CD14-positive monocyte (primary cell): ENCODE measurements around the gene DPCD. TPM values are rescaled to one million over a fixed set of nuclear protein-coding genes. Genes with fewer than 3 reads are reported as not detected.

Source experiments
- DNase-seq, 3 donors: peaks; one replicate each; pipeline ENCODE4 v3.0.0-alpha.2; 2011 to 2022
- H2AFZ ChIP-seq: 2 replicates; pipeline ENCODE4 v1.6.0; 2012; ENCODE audit warnings: mild to moderate bottlenecking, low read depth, low read length, inconsistent platforms; ENCODE audit not compliant: insufficient read depth, poor library complexity, severe bottlenecking
- H3K27ac ChIP-seq, 2 donors: 1 replicate in 1 of 2; 2 replicates in 1 of 2; pipeline ENCODE4 v1.5.1; 2012 to 2013; ENCODE audit warnings: low read length in 2 of 2, control low read depth in 1 of 2, inconsistent platforms in 1 of 2, low read depth in 1 of 2, mild to moderate bottlenecking in 1 of 2
- H3K27me3 ChIP-seq, 2 donors: one replicate each; pipeline versions ENCODE4 v1.6.0 to v1.6.1; 2011 to 2013; ENCODE audit warnings: low read length in 2 of 2; ENCODE audit not compliant: control insufficient read depth in 2 of 2, insufficient read depth in 2 of 2
- H3K36me3 ChIP-seq, 2 donors: replicated peaks in 1 of 2; 1 replicate in 1 of 2; 2 replicates in 1 of 2; pipeline versions ENCODE4 v1.5.1 to v1.6.1; 2012 to 2013; ENCODE audit warnings: low read length in 2 of 2, control low read depth in 1 of 2, inconsistent platforms in 1 of 2, mild to moderate bottlenecking in 1 of 2; ENCODE audit not compliant: insufficient read depth in 2 of 2, control insufficient read depth in 1 of 2
- H3K4me1 ChIP-seq, 2 donors: 1 replicate in 1 of 2; 2 replicates in 1 of 2; pipeline versions ENCODE4 v1.5.1 to v1.6.1; 2012 to 2013; ENCODE audit warnings: low read length in 2 of 2, control low read depth in 1 of 2, inconsistent platforms in 1 of 2, mild to moderate bottlenecking in 1 of 2, moderate library complexity in 1 of 2; ENCODE audit not compliant: insufficient read depth in 2 of 2, control insufficient read depth in 1 of 2
- H3K4me2 ChIP-seq: replicated peaks from 2 replicates; pipeline ENCODE3; 2012; ENCODE audit warnings: low read length, moderate library complexity, mild to moderate bottlenecking; ENCODE audit not compliant: poor library complexity, severe bottlenecking; ENCODE audit errors: extremely low read depth
- H3K4me3 ChIP-seq, 3 experiments: fragments of 200-600 bp in 1 of 3; sonication (generic) in 1 of 3; replicated peaks in 1 of 3; 1 replicate in 2 of 3; 2 replicates in 1 of 3; pipeline ENCODE4 v1.5.1; 2011 to 2013; ENCODE audit warnings: low read length in 3 of 3, mild to moderate bottlenecking in 3 of 3, control low read depth in 2 of 3, low read depth in 2 of 3, inconsistent platforms in 1 of 3, moderate library complexity in 1 of 3
- H3K79me2 ChIP-seq: 2 replicates; pipeline ENCODE4 v1.6.0; 2012; ENCODE audit warnings: mild to moderate bottlenecking, control low read depth, inconsistent platforms, low read length, moderate library complexity; ENCODE audit not compliant: insufficient read depth
- H3K9ac ChIP-seq: 2 replicates; pipeline ENCODE4 v1.6.0; 2017; ENCODE audit warnings: low read length, mild to moderate bottlenecking; ENCODE audit not compliant: insufficient read depth, poor library complexity, severe bottlenecking
- H3K9me3 ChIP-seq, 2 donors: replicated peaks in 1 of 2; 1 replicate in 1 of 2; 2 replicates in 1 of 2; pipeline versions ENCODE4 v1.5.1 to v1.6.1; 2012 to 2013; ENCODE audit warnings: low read length in 2 of 2, control low read depth in 1 of 2; ENCODE audit not compliant: control insufficient read depth in 1 of 2, insufficient read depth in 1 of 2
- H4K20me1 ChIP-seq: 2 replicates; pipeline ENCODE4 v1.6.0; 2012; ENCODE audit warnings: mild to moderate bottlenecking, low read length, control low read depth, moderate library complexity; ENCODE audit not compliant: insufficient read depth
- H3K27ac Mint-ChIP-seq, 7 donors: one replicate each; pipeline ENCODE4 v1.8.0; 2020; ENCODE audit warnings: mild to moderate bottlenecking in 7 of 7, mixed read lengths in 7 of 7, moderate library complexity in 6 of 7, inconsistent platforms in 2 of 7
- H3K27me3 Mint-ChIP-seq, 3 donors: one replicate each; pipeline ENCODE4 v1.8.0; 2021 to 2022; ENCODE audit warnings: low read depth in 3 of 3, mild to moderate bottlenecking in 3 of 3, mixed read lengths in 3 of 3, moderate library complexity in 3 of 3, inconsistent platforms in 1 of 3
- H3K36me3 Mint-ChIP-seq, 2 donors: one replicate each; pipeline ENCODE4 v1.8.0; 2020; ENCODE audit warnings: mixed read lengths in 2 of 2, inconsistent platforms in 1 of 2, mild to moderate bottlenecking in 1 of 2
- H3K4me1 Mint-ChIP-seq: one replicate; pipeline ENCODE4 v1.8.0; 2020; ENCODE audit warnings: mild to moderate bottlenecking, mixed read lengths
- H3K4me3 Mint-ChIP-seq, 2 donors: one replicate each; pipeline ENCODE4 v1.8.0; 2020; ENCODE audit warnings: mild to moderate bottlenecking in 2 of 2, mixed read lengths in 2 of 2, moderate library complexity in 1 of 2
- H3K9me3 Mint-ChIP-seq, 7 donors: one replicate each; pipeline ENCODE4 v1.8.0; 2020 to 2022; ENCODE audit warnings: mixed read lengths in 7 of 7, mild to moderate bottlenecking in 6 of 7, moderate library complexity in 6 of 7, inconsistent platforms in 2 of 7
- WGBS: methylation state at CpG from one replicate; pipeline ENCODE4 v1.1.5; 2013; ENCODE audit warnings: missing lambda C conversion rate; ENCODE audit not compliant: insufficient coverage; 5-methylcytosine and 5-hydroxymethylcytosine counted together
- intact Hi-C, 2 donors: fragments of 100-400 bp; cut with micrococcal nuclease; formaldehyde crosslinking; loops; one replicate each; pipeline versions ENCODE4 v1.15.0 to v1.15.1; 2023
- polyA plus RNA-seq, 3 donors: library from polyadenylated mRNA; depleted of rRNA in 1 of 3; unstranded in 2 of 3; stranded (reverse) in 1 of 3; fragments of 300-500 nt in 2 of 3; fragments of >200 nt in 1 of 3; fragmentation: Illumina TruSeq in 2 of 3; gene quantifications; 1 replicate in 2 of 3; 2 replicates in 1 of 3; pipeline ENCODE4 v1.2.3, GENCODE V29; 2012 to 2021
- TF ChIP-seq, protein P1 (sequence below): fragments of 200-600 bp; IDR thresholded peaks from one replicate; pipeline ENCODE4 v1.8.0; 2022; ENCODE audit warnings: antibody characterized with exemption, mild to moderate bottlenecking

The DPCD gene
- polyA plus RNA-seq, 3 donors, result 8.6 to 17.0 (median 9.0) TPM

- Histone ChIP-seq H2AFZ (no peak overlapping the region), H3K4me3 (no peak overlapping the region), H3K79me2 (no peaks in the 10 kb centered on the region), H4K20me1 (no peaks in the 10 kb centered on the region), H3K27ac (no peak overlapping the region), H3K4me2 (no peak overlapping the region), H3K27me3 (no peaks in the 10 kb centered on the region), H3K4me1 (peaks cover 0 to 4% of the 10 kb centered on the region in 2 donors), H3K36me3 (peaks cover 4 to 8% of the 10 kb centered on the region in 2 donors), H3K9me3 (no peaks in the 10 kb centered on the region), H3K9ac (no peak overlapping the region)
- TF ChIP-seq, protein P1, sequence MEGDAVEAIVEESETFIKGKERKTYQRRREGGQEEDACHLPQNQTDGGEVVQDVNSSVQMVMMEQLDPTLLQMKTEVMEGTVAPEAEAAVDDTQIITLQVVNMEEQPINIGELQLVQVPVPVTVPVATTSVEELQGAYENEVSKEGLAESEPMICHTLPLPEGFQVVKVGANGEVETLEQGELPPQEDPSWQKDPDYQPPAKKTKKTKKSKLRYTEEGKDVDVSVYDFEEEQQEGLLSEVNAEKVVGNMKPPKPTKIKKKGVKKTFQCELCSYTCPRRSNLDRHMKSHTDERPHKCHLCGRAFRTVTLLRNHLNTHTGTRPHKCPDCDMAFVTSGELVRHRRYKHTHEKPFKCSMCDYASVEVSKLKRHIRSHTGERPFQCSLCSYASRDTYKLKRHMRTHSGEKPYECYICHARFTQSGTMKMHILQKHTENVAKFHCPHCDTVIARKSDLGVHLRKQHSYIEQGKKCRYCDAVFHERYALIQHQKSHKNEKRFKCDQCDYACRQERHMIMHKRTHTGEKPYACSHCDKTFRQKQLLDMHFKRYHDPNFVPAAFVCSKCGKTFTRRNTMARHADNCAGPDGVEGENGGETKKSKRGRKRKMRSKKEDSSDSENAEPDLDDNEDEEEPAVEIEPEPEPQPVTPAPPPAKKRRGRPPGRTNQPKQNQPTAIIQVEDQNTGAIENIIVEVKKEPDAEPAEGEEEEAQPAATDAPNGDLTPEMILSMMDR, result no peak
- no CpG with 5 or more reads among the region's 2 CpGs for WGBS
- peaks cover 3 to 15% (median 13%) of the 10 kb centered on the region in 3 donors for H3K27me3 Mint-ChIP-seq
- no peak overlapping the region for H3K4me3 Mint-ChIP-seq
- H3K9me3 Mint-ChIP-seq, result no peaks in the 10 kb centered on the region
- no peak for DNase-seq
- H3K4me1 Mint-ChIP-seq, result peaks cover 10% of the 10 kb centered on the region
- peaks cover 10 to 16% of the 10 kb centered on the region in 2 donors for H3K36me3 Mint-ChIP-seq
- intact Hi-C loops, result no loop called here
- no peak overlapping the region for H3K27ac Mint-ChIP-seq
Measured at GRCh38 chr10:101558204-101558603, 29.9 kb upstream of the DPCD start.

DNA sequence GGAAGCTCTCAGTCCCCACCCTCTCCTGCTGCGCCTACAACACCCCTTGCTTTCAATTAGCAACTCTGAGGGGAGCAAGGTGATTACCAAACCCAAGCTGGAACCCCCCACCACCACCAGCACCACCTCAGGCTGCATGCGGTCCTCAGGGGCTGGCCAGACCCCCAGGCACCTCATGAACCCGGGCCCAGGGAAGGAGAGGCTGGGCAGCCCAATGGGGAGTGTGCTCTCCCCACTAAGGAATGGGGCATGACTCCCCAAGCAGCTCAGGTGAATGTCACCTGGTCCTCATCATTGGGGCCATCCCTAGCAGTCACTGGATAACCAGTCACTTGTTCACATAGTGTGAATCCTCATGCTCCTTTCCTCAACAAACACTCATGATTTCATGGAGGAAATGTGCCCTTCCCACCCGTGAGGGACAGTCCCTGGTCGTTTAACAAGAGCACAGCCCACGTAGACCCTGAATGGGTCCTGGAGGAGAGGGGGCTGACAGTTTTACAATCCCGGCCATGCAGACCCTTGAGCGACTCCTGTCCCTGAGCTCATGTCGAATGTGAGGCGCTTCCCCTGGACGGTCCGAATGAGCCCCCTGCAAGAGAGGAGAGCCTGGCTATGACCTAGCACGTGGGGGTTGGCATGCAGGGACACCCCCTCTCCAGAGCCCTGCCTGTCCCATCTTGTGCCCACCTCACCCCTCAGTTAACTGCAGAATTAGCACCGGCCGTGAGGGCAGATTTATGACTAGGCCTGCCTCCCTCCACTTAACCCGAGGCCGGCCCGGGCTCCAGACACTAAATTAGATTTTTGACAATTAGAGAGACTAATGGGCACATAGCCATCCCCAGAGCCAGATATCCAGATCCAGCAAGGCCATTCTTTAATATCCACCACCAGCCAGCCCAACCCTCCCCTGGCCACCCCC is 29.2 kb upstream of the DPCD start:
- intact Hi-C loops, result no loop called here
- 73% methylated on average over 16 of the region's 18 CpGs for WGBS

More for the DNA sequence above, 29.2 kb upstream of the DPCD start:
- Histone ChIP-seq H4K20me1 (no peaks in the 10 kb centered on the region), H3K27ac (no peak overlapping the region), H2AFZ (no peak overlapping the region), H3K4me1 (peaks cover 0 to 4% of the 10 kb centered on the region in 2 donors), H3K27me3 (peaks cover 0 to 3% of the 10 kb centered on the region in 2 donors), H3K9me3 (no peaks in the 10 kb centered on the region), H3K4me2 (no peak overlapping the region), H3K9ac (no peak overlapping the region), H3K4me3 (no peak overlapping the region), H3K36me3 (peaks cover 0 to under 1% of the 10 kb centered on the region in 2 donors), H3K79me2 (no peaks in the 10 kb centered on the region)
- Mint-ChIP-seq H3K4me1 (peaks cover 10% of the 10 kb centered on the region), H3K27ac (peak overlapping the region in 1 of 7 donors; percentile 8), H3K4me3 (no peak overlapping the region), H3K9me3 (peaks cover 0 to 3% (median 0%) of the 10 kb centered on the region in 7 donors), H3K36me3 (peaks cover 5 to 10% of the 10 kb centered on the region in 2 donors), H3K27me3 (peaks cover 6 to 20% (median 18%) of the 10 kb centered on the region in 3 donors)
- no peak for DNase-seq
- TF ChIP-seq, protein P1, result no peak
